SKM-1 (cell line): ENCODE measurements around the gene ZNF277.
A peak's percentile ranks its signal among the peaks of the same experiment; 100 is the strongest.

Source experiments
- DNase-seq: peaks from one replicate; lab custom pipeline; 2025; ENCODE audit not compliant: unreplicated experiment; lab: John Stamatoyannopoulos, UW

The ZNF277 gene

GRCh38 chr7:112206238-112206990 is at the start of gene ZNF277, which contains the start of gene DOCK4:
Gene ZNF277 (plus strand): TSS chr7:112206695. CDS start chr7:112206717, 22 bp downstream.
Gene DOCK4 (minus strand): TSS chr7:112206399. CDS start chr7:112206138, 261 bp downstream.
- peak; percentile 98 for DNase-seq

GRCh38 chr7:112157072-112157471 is 49.4 kb upstream of the ZNF277 start:
- DNase-seq, result no peak

- peak; percentile 74 for DNase-seq
Measured at GRCh38 chr7:112159351-112159750, 47.1 kb upstream of the ZNF277 start.

- no peak for DNase-seq
Measured at GRCh38 chr7:112160130-112160770, 46.2 kb upstream of the ZNF277 start.

- DNase-seq, result no peak
Measured at GRCh38 chr7:112160771-112161150, 45.7 kb upstream of the ZNF277 start.

- no peak for DNase-seq
Measured at GRCh38 chr7:112161253-112162141, 45.0 kb upstream of the ZNF277 start.

- no peak for DNase-seq
Measured at GRCh38 chr7:112162142-112162766, 44.2 kb upstream of the ZNF277 start.

GRCh38 chr7:112162784-112163506 is 43.5 kb upstream of the ZNF277 start:
- DNase-seq, result no peak

GRCh38 chr7:112167147-112167546 is 39.3 kb upstream of the ZNF277 start:
- DNase-seq, result no peak

GRCh38 chr7:112168915-112169314 is 37.6 kb upstream of the ZNF277 start:
- DNase-seq, result no peak

- DNase-seq, result no peak
Measured at GRCh38 chr7:112171673-112172072, 34.8 kb upstream of the ZNF277 start.

- DNase-seq, result no peak
Measured at GRCh38 chr7:112172870-112173567, 33.5 kb upstream of the ZNF277 start.

- DNase-seq, result no peak
Measured at GRCh38 chr7:112173568-112173905, 33.0 kb upstream of the ZNF277 start.

GRCh38 chr7:112174192-112174591 is 32.3 kb upstream of the ZNF277 start:
- DNase-seq, result no peak

- DNase-seq, result no peak
Measured at GRCh38 chr7:112176241-112176640, 30.3 kb upstream of the ZNF277 start.

GRCh38 chr7:112176693-112177415 is 29.6 kb upstream of the ZNF277 start:
- DNase-seq, result no peak

GRCh38 chr7:112180223-112180622 is 26.3 kb upstream of the ZNF277 start:
- DNase-seq, result no peak

- DNase-seq, result no peak
Measured at GRCh38 chr7:112182749-112183148, 23.7 kb upstream of the ZNF277 start.

- DNase-seq, result no peak
Measured at GRCh38 chr7:112183266-112183665, 23.2 kb upstream of the ZNF277 start.
